CD4-positive, alpha-beta T cell treated with Interleukin-4 for 4 hours (primary cell): ENCODE data around the gene DUSP21.
"Not testable (repeated sequence)": the region's sequence is repeated elsewhere in the genome, so short reads cannot be mapped to it uniquely, and the experiment has no call there.

Source experiments
- DNase-seq: peaks from one replicate; pipeline ENCODE4 v3.0.0-alpha.2; 2020

Gene DUSP21

GRCh38 chrX:44876767-44877166 lies 32.9 kb downstream of the DUSP21 start:
- DNase-seq: no peak

GRCh38 chrX:44878780-44879179 lies 35.0 kb downstream of the DUSP21 start:
- no peak for DNase-seq

- no peak for DNase-seq
These were observed 37.7 kb downstream of the DUSP21 start for GRCh38 chrX:44881549-44881948.

- DNase-seq: no peak
These were observed 38.8 kb downstream of the DUSP21 start for GRCh38 chrX:44882635-44883034.

GRCh38 chrX:44884944-44885343 lies 41.1 kb downstream of the DUSP21 start:
- no peak for DNase-seq

GRCh38 chrX:44889824-44890223 lies 46.0 kb downstream of the DUSP21 start:
- DNase-seq: no peak

GRCh38 chrX:44890247-44890646 lies 46.4 kb downstream of the DUSP21 start:
- no peak for DNase-seq

GRCh38 chrX:44890687-44891086 lies 46.9 kb downstream of the DUSP21 start:
- not testable (repeated sequence) for DNase-seq

- no peak for DNase-seq
These were observed 47.8 kb downstream of the DUSP21 start for GRCh38 chrX:44891642-44892041.
